Endometrial microvascular endothelial cells (primary cell): ENCODE measurements around the gene TNS1. TPM values are rescaled to one million over a fixed set of nuclear protein-coding genes. Genes with fewer than 3 reads are reported as not detected.

ENCODE experiments used
- in situ Hi-C: cut with HindIII; loops from 2 replicates; pipeline ENCODE4 v1.10.0; 2017; ENCODE audit warnings: low sequenced_read_pairs, low pct_unique_long_range_greater_than_20kb; ENCODE audit errors: inconsistent ontology term
- total RNA-seq: library from RNA; depleted of rRNA; stranded (reverse); fragments of >200 nt; gene quantifications from one replicate; pipeline ENCODE4 v1.2.3, GENCODE V29; 2015; ENCODE audit errors: inconsistent ontology term

The TNS1 gene
- total RNA-seq, 1 donor from 2014 or later = 20.9 TPM

GRCh38 chr2:217989221-217989948 lies 13.4 kb downstream of the TNS1 start:
- in situ Hi-C loops = loop anchor here (10.0 to 25.0 kb wide), 3 partner anchors 55 to 185 kb away; no protein-coding TSS in a partner anchor

GRCh38 chr2:217988840-217989204 lies 14.0 kb downstream of the TNS1 start:
- in situ Hi-C loops = loop anchor here (10.0 to 25.0 kb wide), 3 partner anchors 54 to 184 kb away; no protein-coding TSS in a partner anchor

GRCh38 chr2:217988014-217988839 lies 14.6 kb downstream of the TNS1 start:
- in situ Hi-C loops = loop anchor here (10.0 to 25.0 kb wide), 3 partner anchors 53 to 183 kb away; no protein-coding TSS in a partner anchor

DNA sequence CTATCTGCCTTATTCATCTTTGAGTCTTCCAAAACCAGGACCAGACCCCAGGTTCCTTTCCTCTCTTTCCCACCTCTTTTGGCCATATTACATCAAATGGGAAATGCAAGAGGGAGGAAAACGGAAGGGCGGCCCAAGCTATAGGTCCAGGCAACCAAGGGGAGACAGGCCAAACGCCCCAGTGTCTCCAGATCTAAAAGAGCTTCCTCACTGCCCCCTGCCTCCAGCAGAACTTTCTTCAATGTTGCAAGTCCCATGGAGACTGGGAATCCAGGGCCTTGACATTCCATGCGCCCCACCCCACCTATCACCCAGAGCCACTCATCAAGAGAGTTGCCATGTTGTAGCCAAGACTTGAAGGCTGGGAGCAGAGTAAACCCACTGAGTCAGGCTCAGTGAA lies 15.4 kb downstream of the TNS1 start:
- in situ Hi-C loops = loop anchor here (10.0 to 25.0 kb wide), 3 partner anchors 53 to 183 kb away; no protein-coding TSS in a partner anchor

GRCh38 chr2:217986256-217986961 lies 16.4 kb downstream of the TNS1 start:
- in situ Hi-C loops = loop anchor here (10.0 to 25.0 kb wide), 3 partner anchors 52 to 182 kb away; no protein-coding TSS in a partner anchor

- in situ Hi-C loops = loop anchor here (10.0 to 25.0 kb wide), 3 partner anchors 49 to 179 kb away; no protein-coding TSS in a partner anchor
These were observed 19.2 kb downstream of the TNS1 start for GRCh38 chr2:217983276-217984233.

DNA sequence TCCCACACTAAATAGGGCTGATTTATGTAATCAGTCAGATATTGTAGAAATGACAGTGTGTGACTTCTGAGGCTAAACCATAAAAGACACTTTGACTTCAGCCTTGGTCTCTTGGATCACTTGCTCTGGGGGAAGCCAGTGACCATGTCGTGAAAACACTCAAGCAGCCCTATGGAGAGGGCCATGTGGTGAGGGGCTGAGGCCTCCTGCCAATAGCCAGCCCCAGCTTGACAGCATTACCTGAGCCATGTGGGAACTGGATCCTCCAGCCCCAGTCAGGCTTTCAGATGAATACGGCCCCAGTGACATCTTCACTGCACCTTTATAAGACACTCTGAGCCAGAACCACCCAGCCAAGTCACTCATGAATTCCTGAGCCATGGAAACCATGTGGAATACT lies 20.8 kb downstream of the TNS1 start:
- in situ Hi-C loops = loop anchor here (10.0 to 25.0 kb wide), 3 partner anchors 47 to 177 kb away; no protein-coding TSS in a partner anchor

DNA sequence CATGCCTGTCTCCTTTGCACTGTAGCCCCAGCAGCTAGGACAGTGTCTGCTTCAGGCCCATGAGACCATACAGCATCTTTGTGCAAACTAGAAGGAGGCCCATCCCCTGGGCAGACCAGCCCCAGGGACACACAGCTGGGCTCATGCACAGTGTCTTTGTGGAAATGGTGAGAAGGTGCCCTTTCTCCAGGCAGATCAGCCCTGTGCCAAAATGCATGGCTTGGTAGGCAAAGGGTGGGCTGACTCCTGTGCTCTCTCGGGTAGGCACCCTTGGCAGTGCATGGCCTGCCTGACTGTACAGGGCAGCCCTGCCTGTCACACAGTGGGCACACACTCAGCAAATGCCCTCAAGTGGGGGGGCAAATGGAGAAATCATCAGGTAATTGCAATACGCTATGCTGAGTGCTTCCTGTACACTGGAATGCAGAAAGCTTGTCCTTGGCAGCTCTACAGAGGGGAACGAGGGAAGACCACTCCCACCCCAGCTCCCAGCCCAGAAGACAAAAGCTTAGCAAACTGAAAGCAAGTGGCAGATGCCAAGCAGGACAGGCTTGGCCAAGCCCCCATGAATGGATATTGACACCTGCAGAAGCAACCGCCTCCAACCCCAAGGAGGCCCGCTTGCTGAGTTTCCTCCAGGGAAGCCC lies 21.6 kb downstream of the TNS1 start:
- in situ Hi-C loops = loop anchor here (10.0 to 25.0 kb wide), 3 partner anchors 46 to 176 kb away; no protein-coding TSS in a partner anchor

GRCh38 chr2:217980591-217980990 lies 22.2 kb downstream of the TNS1 start:
- in situ Hi-C loops = loop anchor here (10.0 to 25.0 kb wide), 3 partner anchors 46 to 176 kb away; no protein-coding TSS in a partner anchor

- in situ Hi-C loops = loop anchor here (10.0 to 25.0 kb wide), 3 partner anchors 45 to 175 kb away; no protein-coding TSS in a partner anchor
These were observed 22.8 kb downstream of the TNS1 start for GRCh38 chr2:217980036-217980435.

- in situ Hi-C loops = loop anchor here (25.0 kb wide), 1 partner anchor 92 kb away; no protein-coding TSS in a partner anchor
These were observed 23.5 kb downstream of the TNS1 start for GRCh38 chr2:217979151-217979811.

GRCh38 chr2:217978536-217979150 lies 24.2 kb downstream of the TNS1 start:
- in situ Hi-C loops = loop anchor here (25.0 kb wide), 1 partner anchor 91 kb away; no protein-coding TSS in a partner anchor

DNA sequence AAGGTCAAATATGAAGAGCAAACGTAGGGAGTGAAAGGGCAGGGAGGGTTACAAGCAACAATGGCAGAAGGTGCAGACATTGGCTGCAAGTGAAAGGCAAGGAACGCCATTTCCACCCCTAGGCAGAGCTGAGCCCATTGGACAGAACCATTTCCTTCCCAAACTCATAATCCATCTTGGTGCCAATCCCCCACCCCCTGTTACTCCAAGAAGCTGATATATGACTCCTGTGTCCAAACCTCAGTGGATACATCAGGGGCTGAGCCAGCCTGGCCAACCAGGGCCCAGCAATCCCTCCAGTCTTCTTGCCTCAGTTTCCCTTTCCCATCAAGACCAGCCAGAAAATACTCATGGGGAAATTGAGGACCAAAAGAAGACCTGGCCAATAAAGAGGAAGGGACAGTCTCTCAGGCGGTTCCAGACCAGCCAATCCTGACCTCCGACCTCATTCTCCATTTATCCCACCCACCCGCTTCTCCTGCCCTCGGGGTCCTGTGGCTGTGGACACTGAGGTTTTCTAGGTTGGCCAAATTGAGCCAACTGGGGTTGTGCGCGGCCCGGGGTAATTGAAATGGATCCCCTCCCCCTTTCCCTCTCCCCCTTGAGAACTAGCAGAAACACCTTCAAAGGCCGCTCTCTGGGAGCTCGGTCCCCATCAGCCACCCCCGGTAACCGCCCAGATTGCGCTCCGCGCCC lies 24.8 kb downstream of the TNS1 start:
- in situ Hi-C loops = loop anchor here (25.0 kb wide), 1 partner anchor 91 kb away; no protein-coding TSS in a partner anchor

- in situ Hi-C loops = loop anchor here (25.0 kb wide), 1 partner anchor 89 kb away; no protein-coding TSS in a partner anchor
These were observed 26.5 kb downstream of the TNS1 start for GRCh38 chr2:217976301-217976700.

- in situ Hi-C loops = loop anchor here (25.0 kb wide), 1 partner anchor 88 kb away; no protein-coding TSS in a partner anchor
These were observed 27.2 kb downstream of the TNS1 start for GRCh38 chr2:217975626-217976025.
